DOHH2 (cell line): ENCODE data around the gene SENP5.
A peak's percentile ranks its signal among the peaks of the same experiment; 100 is the strongest.
"Not testable (repeated sequence)": the region's sequence is repeated elsewhere in the genome, so short reads cannot be mapped to it uniquely, and the experiment has no call there.

Source experiments
- H3F3A ChIP-seq: fragments of 200-600 bp; sonication (generic), shearing (Covaris generic); 2 replicates; pipeline ENCODE4 v1.6.0; 2016; ENCODE audit warnings: antibody characterized with exemption, mild to moderate bottlenecking; ENCODE audit not compliant: control insufficient read depth, insufficient read depth
- H3K27ac ChIP-seq: fragments of 200-600 bp; sonication (generic); 2 replicates; pipeline ENCODE4 v1.5.1; 2014; ENCODE audit warnings: low read depth, mild to moderate bottlenecking, low read length, moderate library complexity
- H3K27me3 ChIP-seq: fragments of 200-600 bp; sonication (generic); 2 replicates; pipeline ENCODE4 v1.6.1; 2014; ENCODE audit warnings: mild to moderate bottlenecking, low read length, mixed read lengths; ENCODE audit not compliant: control insufficient read depth
- H3K36me3 ChIP-seq: fragments of 200-600 bp; sonication (generic); 2 replicates; pipeline ENCODE4 v1.6.1; 2014; ENCODE audit warnings: mild to moderate bottlenecking, low read length, moderate library complexity, mixed read lengths; ENCODE audit not compliant: control insufficient read depth
- H3K4me1 ChIP-seq: fragments of 200-600 bp; sonication (generic); 2 replicates; pipeline ENCODE4 v1.6.1; 2014; ENCODE audit warnings: mild to moderate bottlenecking, low read length, mixed read lengths; ENCODE audit not compliant: control insufficient read depth
- H3K4me2 ChIP-seq: fragments of 200-600 bp; sonication (generic); 2 replicates; pipeline ENCODE4 v1.6.0; 2014; ENCODE audit warnings: mild to moderate bottlenecking, low read length, moderate library complexity
- H3K4me3 ChIP-seq: fragments of 200-600 bp; sonication (generic); 2 replicates; pipeline ENCODE4 v1.5.1; 2014; ENCODE audit warnings: mild to moderate bottlenecking, low read length, mixed read lengths
- H3K79me2 ChIP-seq: fragments of 200-600 bp; sonication (generic); 2 replicates; pipeline ENCODE4 v1.6.1; 2014; ENCODE audit warnings: mild to moderate bottlenecking, low read length, mixed read lengths; ENCODE audit not compliant: control insufficient read depth
- H3K9me2 ChIP-seq: fragments of 200-600 bp; sonication (generic); replicated peaks from 2 replicates; pipeline ENCODE4 v1.6.1; 2014; ENCODE audit warnings: mild to moderate bottlenecking, low read length, mixed read lengths; ENCODE audit not compliant: control insufficient read depth
- H3K9me3 ChIP-seq: fragments of 200-600 bp; sonication (generic); 2 replicates; pipeline ENCODE4 v1.6.1; 2014; ENCODE audit warnings: antibody characterized with exemption, low read length, mixed read lengths; ENCODE audit not compliant: control insufficient read depth, insufficient read depth
- H4K20me1 ChIP-seq: fragments of 200-600 bp; sonication (generic); 2 replicates; pipeline ENCODE4 v1.6.0; 2014; ENCODE audit warnings: low read depth, mild to moderate bottlenecking, antibody characterized with exemption, low read length, moderate library complexity; ENCODE audit not compliant: control insufficient read depth, insufficient read depth
- EZH2phosphoT487 ChIP-seq: fragments of 200-600 bp; sonication (generic); IDR thresholded peaks from 2 replicates; pipeline ENCODE4 v1.6.1; 2017; ENCODE audit warnings: borderline replicate concordance, mild to moderate bottlenecking, antibody characterized with exemption, low read length, moderate library complexity, mixed read lengths
- TF ChIP-seq, protein P1 (sequence below): fragments of 200-600 bp; sonication (generic); IDR thresholded peaks from one replicate; pipeline ENCODE4 v1.5.1; 2014; ENCODE audit warnings: antibody characterized with exemption, mild to moderate bottlenecking, low read depth, low read length; ENCODE audit not compliant: poor library complexity, severe bottlenecking

The SENP5 gene

DNA sequence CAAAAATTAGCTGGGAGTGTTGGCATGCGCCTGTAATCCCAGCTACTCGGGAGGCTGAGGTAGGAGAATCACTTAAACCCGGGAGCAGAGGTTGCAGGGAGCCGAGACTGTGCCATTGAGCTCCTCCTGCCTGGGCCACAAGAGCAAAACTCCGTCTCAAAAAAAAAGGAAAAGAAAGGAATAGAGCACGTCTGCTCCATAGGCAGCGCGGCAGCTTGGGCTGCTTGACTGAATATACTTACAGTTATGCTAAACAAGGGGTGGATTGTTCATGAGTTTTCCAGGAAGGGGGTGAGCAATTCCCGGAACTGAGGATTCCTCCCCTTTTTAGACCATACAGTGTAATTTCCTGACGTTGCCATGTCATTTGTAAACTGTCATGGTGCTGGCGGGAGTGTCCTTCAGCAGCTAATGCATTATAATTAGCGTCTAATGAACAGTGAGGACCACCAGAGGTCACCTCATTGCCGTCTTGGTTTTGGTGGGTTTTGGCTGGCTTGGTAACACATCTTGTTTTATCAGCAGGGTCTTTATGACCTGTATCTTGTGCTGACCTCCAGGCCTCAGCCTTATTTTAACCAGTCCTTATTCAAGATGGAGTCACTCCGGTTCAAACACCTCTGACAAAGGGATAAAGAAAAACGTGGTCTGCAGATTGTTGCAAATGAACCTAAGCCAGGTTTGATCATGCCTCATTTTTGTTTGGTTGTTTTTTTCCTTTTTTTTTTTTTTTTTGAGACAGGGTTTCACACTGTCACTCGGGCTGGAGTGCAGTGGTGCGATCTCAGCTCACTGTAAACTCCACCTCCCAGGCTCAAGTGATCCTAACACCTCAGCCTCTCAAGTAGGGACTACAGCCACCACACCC lies 24.9 kb upstream of the SENP5 start:
- TF ChIP-seq, protein P1, sequence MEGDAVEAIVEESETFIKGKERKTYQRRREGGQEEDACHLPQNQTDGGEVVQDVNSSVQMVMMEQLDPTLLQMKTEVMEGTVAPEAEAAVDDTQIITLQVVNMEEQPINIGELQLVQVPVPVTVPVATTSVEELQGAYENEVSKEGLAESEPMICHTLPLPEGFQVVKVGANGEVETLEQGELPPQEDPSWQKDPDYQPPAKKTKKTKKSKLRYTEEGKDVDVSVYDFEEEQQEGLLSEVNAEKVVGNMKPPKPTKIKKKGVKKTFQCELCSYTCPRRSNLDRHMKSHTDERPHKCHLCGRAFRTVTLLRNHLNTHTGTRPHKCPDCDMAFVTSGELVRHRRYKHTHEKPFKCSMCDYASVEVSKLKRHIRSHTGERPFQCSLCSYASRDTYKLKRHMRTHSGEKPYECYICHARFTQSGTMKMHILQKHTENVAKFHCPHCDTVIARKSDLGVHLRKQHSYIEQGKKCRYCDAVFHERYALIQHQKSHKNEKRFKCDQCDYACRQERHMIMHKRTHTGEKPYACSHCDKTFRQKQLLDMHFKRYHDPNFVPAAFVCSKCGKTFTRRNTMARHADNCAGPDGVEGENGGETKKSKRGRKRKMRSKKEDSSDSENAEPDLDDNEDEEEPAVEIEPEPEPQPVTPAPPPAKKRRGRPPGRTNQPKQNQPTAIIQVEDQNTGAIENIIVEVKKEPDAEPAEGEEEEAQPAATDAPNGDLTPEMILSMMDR, result peak; percentile 11
- no peak for TF ChIP-seq EZH2phosphoT487
- no peaks in the 10 kb centered on the region for H3K9me2 ChIP-seq
- no peaks in the 10 kb centered on the region for H3K36me3 ChIP-seq

DNA sequence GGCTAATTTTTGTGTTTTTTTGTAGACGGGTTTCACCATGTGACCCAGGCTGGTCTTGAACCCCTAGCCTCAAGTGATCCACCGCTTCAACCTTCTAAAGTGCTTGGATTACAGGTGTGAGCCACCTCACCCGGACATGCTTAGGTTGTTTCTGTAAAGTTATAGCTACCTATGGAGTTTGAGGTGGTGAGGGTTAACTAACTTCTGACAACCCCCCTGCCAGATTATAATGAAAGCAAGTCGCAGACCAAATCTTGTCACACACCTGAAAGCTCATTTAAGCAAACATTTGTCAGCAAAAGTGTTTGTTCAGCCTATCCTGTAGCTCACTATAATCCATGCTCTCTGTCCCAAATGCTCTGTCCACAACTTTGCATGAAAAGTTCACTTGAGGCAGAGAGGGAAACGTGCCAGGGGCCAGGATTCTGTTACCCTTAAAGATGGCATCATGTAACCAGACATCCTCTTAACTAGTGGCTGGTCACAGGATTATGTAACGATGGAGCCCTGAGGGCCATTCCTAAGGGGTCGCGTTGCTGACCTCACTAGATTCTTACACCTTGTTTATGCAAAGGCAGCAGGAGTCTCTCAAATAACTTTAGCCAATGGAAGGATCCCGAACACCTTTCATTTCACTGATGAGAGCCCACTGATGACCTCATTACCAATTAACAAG lies 24.1 kb upstream of the SENP5 start:
- no peak for TF ChIP-seq EZH2phosphoT487
- TF ChIP-seq, protein P1, result no peak
- Histone ChIP-seq H3K9me3 (no peaks in the 10 kb centered on the region), H3F3A (no peaks in the 10 kb centered on the region), H3K36me3 (no peaks in the 10 kb centered on the region), H3K79me2 (no peaks in the 10 kb centered on the region), H3K27ac (no peak overlapping the region), H3K4me2 (no peak overlapping the region), H3K4me1 (no peaks in the 10 kb centered on the region), H4K20me1 (no peaks in the 10 kb centered on the region), H3K4me3 (no peak overlapping the region), H3K27me3 (no peaks in the 10 kb centered on the region), H3K9me2 (no peaks in the 10 kb centered on the region)

More for the DNA sequence above, 24.9 kb upstream of the SENP5 start:
- Histone ChIP-seq H4K20me1 (no peaks in the 10 kb centered on the region), H3K4me2 (no peak overlapping the region), H3K79me2 (no peaks in the 10 kb centered on the region), H3K27ac (no peak overlapping the region), H3K4me3 (no peak overlapping the region), H3K4me1 (no peaks in the 10 kb centered on the region), H3K9me3 (no peaks in the 10 kb centered on the region), H3K27me3 (no peaks in the 10 kb centered on the region), H3F3A (no peaks in the 10 kb centered on the region)

DNA sequence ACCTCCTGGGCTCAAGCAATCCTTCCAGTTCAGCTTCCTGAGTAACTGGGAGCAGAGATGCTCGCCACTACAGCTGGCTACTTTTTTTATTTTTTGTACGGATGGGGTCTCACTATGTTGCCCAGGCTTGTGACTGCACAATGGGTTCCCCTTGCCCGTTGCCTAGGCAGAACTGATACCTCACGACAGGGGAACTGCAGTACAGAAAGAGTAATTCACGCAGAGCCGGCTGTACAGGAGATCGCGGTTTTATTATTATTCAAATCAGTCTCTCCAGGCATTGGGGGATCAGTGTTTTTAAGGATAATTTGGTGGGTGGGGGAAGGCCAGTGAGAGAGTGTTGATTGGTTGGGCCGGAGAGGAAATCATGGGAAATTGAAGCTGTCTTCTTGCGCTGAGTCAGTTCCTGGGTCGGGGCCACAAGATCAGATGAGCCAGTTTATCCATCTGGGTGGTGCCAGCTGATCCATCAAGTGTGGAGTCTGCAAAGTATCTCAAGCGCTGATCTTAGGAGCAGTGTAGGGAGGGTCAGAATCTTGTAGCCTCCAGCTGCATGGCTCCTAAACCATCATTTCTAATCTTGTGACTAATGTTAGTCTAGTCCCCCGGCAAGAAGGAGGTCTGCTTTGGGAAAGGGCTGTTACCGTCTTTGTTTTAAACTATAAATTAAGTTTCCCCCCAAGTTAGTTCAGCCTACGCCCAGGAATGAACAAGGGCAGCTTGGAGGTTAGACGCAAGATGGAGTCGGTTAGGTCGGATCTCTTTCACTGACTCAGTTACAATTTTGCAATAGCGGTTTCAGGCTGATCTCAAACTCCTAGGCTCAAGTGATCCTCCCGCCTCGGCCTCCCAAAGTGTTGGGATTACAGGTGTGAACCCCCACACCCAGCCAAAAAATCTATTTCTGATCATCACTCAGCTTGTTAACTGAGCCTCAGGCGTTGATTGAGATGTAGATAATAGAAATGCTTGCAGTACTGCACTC lies 23.2 kb upstream of the SENP5 start:
- H3K9me2 ChIP-seq, H3K4me1 ChIP-seq, H3K27me3 ChIP-seq, H3K79me2 ChIP-seq, H4K20me1 ChIP-seq, H3K4me3 ChIP-seq, H3K27ac ChIP-seq, H3K36me3 ChIP-seq, H3K9me3 ChIP-seq, H3K4me2 ChIP-seq, H3F3A ChIP-seq: not testable (repeated sequence)

DNA sequence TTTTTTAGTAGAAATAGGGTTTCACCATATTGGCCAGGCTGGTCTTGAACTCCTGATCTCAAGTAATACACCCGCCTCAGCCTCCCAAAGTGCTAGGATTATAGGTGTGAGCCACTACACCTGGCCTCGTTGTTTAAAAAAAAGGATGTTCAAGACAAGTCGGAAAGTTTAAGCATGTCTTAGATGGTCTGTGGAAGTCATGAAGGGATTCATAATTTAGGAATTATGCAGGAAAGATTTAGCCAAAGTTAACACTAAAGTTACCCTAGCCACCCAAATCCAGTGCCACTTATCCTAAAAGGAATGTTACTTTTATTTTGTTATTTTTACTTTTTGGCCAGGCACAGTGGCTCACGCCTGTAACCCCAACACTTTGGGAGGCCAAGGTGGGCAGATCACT lies 19.3 kb upstream of the SENP5 start:
- not testable (repeated sequence) for H3K4me1 ChIP-seq, H3K9me3 ChIP-seq, H3K27ac ChIP-seq, H3K9me2 ChIP-seq, H3K4me2 ChIP-seq, H3K36me3 ChIP-seq, H3F3A ChIP-seq, H4K20me1 ChIP-seq, H3K79me2 ChIP-seq, H3K27me3 ChIP-seq, H3K4me3 ChIP-seq
